Dendritic cell treated with granulocyte-macrophage colony-stimulating factor and Interleukin-4, amounts not matched to agents 40 ng/mL and 50 ng/mL, for 4 days (primary cell): ENCODE data around the gene C10orf88.

Experiments
- H3K27ac Mint-ChIP-seq: one replicate; pipeline ENCODE4 v1.8.0; 2022; ENCODE audit warnings: mild to moderate bottlenecking, mixed read lengths
- H3K27me3 Mint-ChIP-seq: one replicate; pipeline ENCODE4 v1.8.0; 2022; ENCODE audit warnings: mild to moderate bottlenecking, mixed read lengths
- H3K36me3 Mint-ChIP-seq: one replicate; pipeline ENCODE4 v1.8.0; 2022; ENCODE audit warnings: low read depth, mixed read lengths
- H3K4me1 Mint-ChIP-seq: one replicate; pipeline ENCODE4 v1.8.0; 2022; ENCODE audit warnings: low read depth, mixed read lengths
- H3K4me3 Mint-ChIP-seq: one replicate; pipeline ENCODE4 v1.8.0; 2022; ENCODE audit warnings: mild to moderate bottlenecking, moderate library complexity, mixed read lengths
- H3K9me3 Mint-ChIP-seq: one replicate; pipeline ENCODE4 v1.8.0; 2022; ENCODE audit warnings: mixed read lengths
- intact Hi-C: fragments of 100-400 bp; cut with micrococcal nuclease; formaldehyde crosslinking; loops from one replicate; pipeline ENCODE4 v1.15.0; 2022

The C10orf88 gene

DNA sequence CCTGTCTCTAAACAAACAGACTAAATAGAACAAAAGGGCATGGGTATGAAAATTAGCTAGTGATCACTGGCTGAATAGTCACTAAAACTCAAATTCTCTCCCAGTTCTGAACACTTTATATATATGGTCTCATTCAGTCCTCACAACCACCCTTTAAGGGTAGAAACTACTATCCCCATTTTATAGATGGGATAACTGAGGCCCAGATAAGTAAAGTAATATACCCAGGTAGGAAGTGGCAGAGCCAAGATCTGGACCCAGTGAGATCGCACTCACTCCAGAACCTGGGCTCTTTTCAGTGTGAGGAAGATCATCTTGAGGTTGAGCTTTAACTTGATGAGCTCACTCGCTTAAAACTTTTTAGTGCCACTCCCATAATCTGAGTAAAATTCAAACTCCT lies 30.7 kb upstream of the C10orf88 start:
- peak overlapping the region; percentile 59 for H3K27ac Mint-ChIP-seq
- no peaks in the 10 kb centered on the region for H3K27me3 Mint-ChIP-seq
- H3K9me3 Mint-ChIP-seq = no peaks in the 10 kb centered on the region
- H3K4me3 Mint-ChIP-seq = no peak overlapping the region
- peaks cover 37% of the 10 kb centered on the region for H3K36me3 Mint-ChIP-seq
- peaks cover 4% of the 10 kb centered on the region for H3K4me1 Mint-ChIP-seq
- intact Hi-C loops = no loop called here

DNA sequence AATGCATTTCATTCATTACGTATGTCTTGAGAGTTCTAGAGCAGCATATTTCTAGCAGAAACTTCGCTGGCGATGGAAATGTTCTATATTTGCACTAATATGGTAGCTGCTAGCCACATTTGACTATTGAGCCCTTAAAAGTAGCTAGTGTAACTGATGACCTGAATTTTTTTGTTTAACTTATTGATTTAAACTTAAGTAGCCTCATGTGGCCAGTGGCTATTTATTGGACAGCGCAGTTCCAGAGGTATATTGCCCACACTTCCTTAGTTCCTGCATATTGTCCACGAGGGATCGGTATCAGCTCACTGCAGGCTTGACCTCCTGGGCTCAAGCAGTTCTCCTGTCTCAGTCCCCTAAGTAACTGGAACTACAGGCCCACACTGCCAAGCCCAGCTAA lies 29.9 kb upstream of the C10orf88 start:
- Mint-ChIP-seq H3K4me3 (no peak overlapping the region), H3K36me3 (peaks cover 32% of the 10 kb centered on the region), H3K27me3 (no peaks in the 10 kb centered on the region), H3K27ac (no peak overlapping the region), H3K4me1 (peaks cover 6% of the 10 kb centered on the region), H3K9me3 (no peaks in the 10 kb centered on the region)
- intact Hi-C loops = no loop called here

DNA sequence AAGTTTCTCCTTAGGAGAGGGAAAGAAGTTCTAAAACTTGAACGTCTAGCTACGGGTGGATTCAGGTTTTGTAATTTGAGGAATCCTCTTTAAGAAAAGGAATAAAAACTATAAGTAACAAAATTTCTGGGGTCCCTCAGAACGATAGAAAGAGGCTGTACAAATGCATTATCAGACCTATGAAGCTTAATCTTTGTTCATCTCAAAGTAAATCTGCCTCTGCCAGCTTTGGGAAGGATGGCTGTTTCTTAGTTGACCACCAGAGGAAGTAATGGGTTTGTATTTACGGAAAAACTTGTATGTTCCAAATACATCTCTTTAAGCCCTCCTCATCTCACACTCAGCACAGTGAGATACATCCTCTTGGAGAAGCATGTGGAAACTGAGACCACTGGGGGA lies 27.0 kb upstream of the C10orf88 start:
- no peaks in the 10 kb centered on the region for H3K9me3 Mint-ChIP-seq
- peak overlapping the region; percentile 96 for H3K27ac Mint-ChIP-seq
- peaks cover 16% of the 10 kb centered on the region for H3K36me3 Mint-ChIP-seq
- intact Hi-C loops = no loop called here
- H3K4me3 Mint-ChIP-seq = peak overlapping the region; percentile 87
- H3K4me1 Mint-ChIP-seq = peaks cover 6% of the 10 kb centered on the region
- H3K27me3 Mint-ChIP-seq = peaks cover 8% of the 10 kb centered on the region

DNA sequence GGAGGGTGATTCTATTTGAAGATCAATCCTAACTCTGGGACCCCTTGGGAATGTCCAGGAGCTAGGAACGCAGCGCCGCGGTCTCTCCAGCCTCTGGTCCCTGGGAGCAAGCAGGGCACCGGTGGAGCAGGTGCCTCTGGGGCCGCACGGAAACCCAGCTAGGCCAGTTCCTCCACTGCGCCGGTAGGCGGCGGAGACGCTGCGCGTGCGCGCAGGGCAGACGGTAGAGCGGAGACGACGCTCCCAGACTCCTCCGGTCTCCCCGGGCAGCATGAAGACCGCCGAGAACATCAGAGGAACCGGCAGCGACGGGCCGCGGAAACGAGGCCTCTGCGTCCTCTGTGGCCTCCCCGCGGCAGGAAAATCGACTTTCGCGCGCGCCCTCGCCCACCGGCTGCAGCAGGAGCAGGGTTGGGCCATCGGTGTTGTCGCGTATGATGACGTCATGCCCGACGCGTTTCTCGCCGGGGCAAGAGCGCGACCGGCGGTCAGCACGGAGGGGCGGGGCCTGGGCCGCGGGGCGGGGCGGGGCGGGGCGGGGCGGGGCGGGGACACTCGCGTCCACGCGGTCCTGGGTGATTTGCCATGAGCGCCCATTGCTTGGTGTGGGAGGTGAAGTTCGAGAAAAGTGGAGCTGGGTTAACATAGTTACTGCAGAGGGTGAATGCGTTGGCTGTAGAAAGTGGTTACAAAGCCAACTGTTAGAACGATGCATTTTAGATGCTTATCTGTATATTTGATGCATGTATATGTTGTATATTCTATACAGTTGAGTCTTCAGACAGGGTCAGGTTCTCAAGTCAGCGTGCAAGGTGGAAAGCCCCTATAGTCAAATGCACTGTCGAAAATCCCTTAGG lies 26.4 kb upstream of the C10orf88 start, which contains the start of gene PSTK:
PSTK (plus strand) TSS at position 193 of the 857 bp plus-strand sequence; CDS start at position 272, 79 bp downstream.
- Mint-ChIP-seq H3K36me3 (peaks cover 15% of the 10 kb centered on the region), H3K9me3 (no peaks in the 10 kb centered on the region), H3K27me3 (peaks cover 8% of the 10 kb centered on the region), H3K4me1 (peaks cover 6% of the 10 kb centered on the region), H3K4me3 (peak within 1 kb of the TSS; percentile 87), H3K27ac (peak within 1 kb of the TSS; percentile 96)
- intact Hi-C loops = loop anchor here (1.0 kb wide), 2 partner anchors 26 to 28 kb away; partner anchors contain the start of genes C10orf88 and IKZF5

DNA sequence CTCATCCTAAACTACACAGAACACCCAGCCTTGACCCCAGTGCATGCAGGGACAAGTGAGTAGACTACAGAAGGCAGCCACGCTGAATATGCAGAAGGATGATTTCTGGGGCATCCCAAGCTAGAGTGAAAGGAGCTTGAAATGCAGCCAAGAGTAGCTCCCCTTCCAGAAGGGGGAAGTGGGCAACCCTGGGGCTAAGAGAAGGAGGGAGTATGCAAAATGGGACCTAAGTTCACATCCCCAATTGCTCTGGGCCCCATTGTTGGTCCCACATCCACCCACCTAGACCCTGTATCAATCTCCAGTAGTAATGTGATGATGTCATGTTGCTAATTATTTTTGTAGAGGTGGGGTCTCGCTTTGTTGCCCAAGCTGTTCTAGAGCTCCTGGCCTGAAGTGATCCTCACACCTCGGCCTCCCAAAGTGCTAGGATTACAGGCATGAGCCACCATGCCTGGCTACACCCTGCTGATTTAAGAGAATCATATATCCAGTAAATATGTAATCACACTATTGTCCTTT lies 20.6 kb upstream of the C10orf88 start:
- Mint-ChIP-seq H3K4me3 (no peak overlapping the region), H3K36me3 (no peaks in the 10 kb centered on the region), H3K4me1 (peaks cover 7% of the 10 kb centered on the region), H3K27ac (no peak overlapping the region), H3K9me3 (peaks cover 9% of the 10 kb centered on the region), H3K27me3 (peaks cover 16% of the 10 kb centered on the region)
- intact Hi-C loops = no loop called here

DNA sequence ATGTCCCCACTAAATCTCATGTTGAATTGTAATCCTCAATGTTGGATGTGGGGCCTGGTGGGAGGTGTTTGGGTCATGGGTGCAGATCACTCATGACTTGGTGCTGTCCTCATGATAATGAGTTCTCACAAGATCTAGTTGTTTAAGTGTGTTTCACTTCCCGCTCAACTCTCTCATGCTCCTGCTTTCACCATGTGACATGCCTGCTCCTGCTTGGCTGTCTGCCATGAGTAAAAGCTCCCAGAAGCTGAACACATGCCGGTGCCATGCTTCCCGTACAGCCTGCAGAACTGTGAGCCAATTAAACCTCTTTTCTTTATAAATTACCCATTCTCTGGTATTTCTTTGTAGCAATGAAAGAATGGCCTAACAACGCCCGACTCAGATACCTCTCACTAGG lies 20.0 kb upstream of the C10orf88 start:
- Mint-ChIP-seq H3K27me3 (peaks cover 16% of the 10 kb centered on the region), H3K27ac (no peak overlapping the region), H3K4me1 (peaks cover 6% of the 10 kb centered on the region), H3K4me3 (no peak overlapping the region), H3K36me3 (no peaks in the 10 kb centered on the region), H3K9me3 (peaks cover 13% of the 10 kb centered on the region)
- intact Hi-C loops = no loop called here

DNA sequence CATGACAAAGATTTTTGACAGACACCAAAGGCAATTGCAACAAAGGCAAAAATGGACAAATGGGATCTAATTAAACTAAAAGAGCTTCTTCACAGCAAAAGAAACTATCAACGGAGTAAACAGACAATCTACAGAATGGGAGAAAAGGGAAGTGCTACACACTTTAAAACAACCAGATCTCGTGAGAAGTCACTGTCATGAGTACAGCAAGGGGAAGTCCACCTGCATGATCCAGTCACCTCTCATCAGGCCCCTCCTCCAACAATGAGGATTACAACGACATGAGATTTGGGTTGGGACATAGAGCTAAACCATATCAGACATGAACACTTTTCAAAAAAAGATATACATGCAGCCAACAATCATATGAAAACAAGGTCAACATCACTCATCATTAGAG lies 14.7 kb upstream of the C10orf88 start:
- Mint-ChIP-seq H3K4me3 (no peak overlapping the region), H3K4me1 (no peaks in the 10 kb centered on the region), H3K36me3 (no peaks in the 10 kb centered on the region), H3K27ac (no peak overlapping the region), H3K27me3 (peaks cover 18% of the 10 kb centered on the region), H3K9me3 (peaks cover 34% of the 10 kb centered on the region)
- intact Hi-C loops = no loop called here

DNA sequence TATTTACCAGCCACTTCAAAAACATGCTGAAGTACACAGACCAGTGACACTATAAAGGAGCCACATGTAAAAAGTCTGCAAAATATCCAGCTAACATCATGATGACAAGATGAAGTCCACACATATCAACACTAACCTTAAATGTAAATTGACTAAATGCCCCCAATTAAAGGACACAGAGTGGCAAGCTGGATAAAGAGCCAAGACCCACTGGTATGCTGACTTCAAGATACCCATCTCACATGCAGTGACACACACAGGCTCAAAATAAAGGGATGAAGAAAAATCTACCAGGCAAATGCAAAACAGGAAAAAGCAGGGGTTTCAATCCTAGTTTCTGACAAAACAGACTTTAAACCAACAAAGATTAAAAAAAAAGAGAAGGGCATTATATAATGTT lies 12.9 kb upstream of the C10orf88 start:
- Mint-ChIP-seq H3K27me3 (peaks cover 21% of the 10 kb centered on the region), H3K9me3 (peaks cover 34% of the 10 kb centered on the region), H3K4me1 (no peaks in the 10 kb centered on the region), H3K27ac (no peak overlapping the region), H3K36me3 (no peaks in the 10 kb centered on the region), H3K4me3 (no peak overlapping the region)
- intact Hi-C loops = no loop called here

DNA sequence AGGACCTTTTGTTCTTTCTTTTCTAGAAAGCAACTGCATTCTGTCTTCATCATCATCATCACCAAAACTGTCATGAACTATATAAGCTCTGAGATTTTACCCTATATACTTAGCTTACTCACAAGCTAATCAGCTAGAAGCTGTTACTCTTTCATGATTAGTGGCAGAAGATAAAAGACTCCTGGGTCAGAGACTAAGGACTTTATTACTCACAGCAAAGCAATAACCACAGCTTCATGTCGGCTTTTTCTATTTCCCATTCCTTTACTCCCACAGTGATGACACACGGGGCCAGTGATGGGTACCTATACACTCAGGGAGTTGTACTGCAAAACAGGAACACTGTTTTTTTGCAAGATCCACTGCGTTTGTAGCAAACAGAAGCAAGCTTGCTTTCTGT lies 8.4 kb upstream of the C10orf88 start:
- H3K4me3 Mint-ChIP-seq = no peak overlapping the region
- intact Hi-C loops = no loop called here
- H3K9me3 Mint-ChIP-seq = peaks cover 18% of the 10 kb centered on the region
- peaks cover 12% of the 10 kb centered on the region for H3K27me3 Mint-ChIP-seq
- H3K4me1 Mint-ChIP-seq = no peaks in the 10 kb centered on the region
- H3K36me3 Mint-ChIP-seq = no peaks in the 10 kb centered on the region
- H3K27ac Mint-ChIP-seq = no peak overlapping the region

DNA sequence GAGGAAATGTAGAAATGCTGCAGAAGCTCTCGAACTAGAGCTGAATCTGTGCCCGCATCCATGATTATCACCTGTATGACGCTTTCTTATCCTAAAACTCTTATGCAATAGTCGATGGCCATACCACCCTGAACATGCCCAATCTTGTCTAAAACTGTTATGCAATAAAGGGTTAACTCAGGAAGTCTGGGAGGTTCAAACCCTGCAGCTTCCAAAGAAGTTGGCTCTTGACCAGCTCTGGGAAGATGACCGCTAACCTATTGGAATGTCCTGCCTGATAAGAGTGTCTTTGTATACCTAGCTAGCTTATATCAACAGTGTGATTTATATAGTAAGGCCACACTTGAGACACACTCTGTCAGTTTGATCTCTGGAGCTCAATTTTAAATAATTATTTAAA lies 3.4 kb upstream of the C10orf88 start:
- Mint-ChIP-seq H3K9me3 (no peaks in the 10 kb centered on the region), H3K4me1 (peaks cover 11% of the 10 kb centered on the region), H3K4me3 (no peak overlapping the region), H3K27me3 (peaks cover 22% of the 10 kb centered on the region), H3K36me3 (peaks cover 13% of the 10 kb centered on the region), H3K27ac (no peak overlapping the region)
- intact Hi-C loops = no loop called here

DNA sequence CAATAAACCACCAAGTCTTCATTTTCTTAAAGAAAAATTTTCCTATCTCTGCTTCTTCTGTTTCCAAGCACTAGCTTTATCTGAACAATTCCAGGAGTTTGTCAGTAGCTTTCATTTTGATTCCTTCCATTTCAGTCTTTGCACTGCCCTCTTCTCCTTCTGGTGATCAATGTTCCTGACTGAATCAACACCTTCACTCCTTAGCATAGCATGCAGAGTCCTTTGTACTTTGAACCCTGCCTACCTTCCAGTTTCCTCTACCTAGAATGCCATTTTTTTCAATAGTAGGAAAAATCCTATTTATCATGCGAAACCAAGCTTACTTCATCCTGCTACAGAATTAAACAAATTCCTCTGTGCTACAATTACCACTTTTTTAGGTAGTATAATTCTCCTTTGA lies 1.9 kb upstream of the C10orf88 start:
- H3K4me1 Mint-ChIP-seq = peaks cover 11% of the 10 kb centered on the region
- H3K36me3 Mint-ChIP-seq = peaks cover 13% of the 10 kb centered on the region
- no peak overlapping the region for H3K4me3 Mint-ChIP-seq
- intact Hi-C loops = no loop called here
- no peak overlapping the region for H3K27ac Mint-ChIP-seq
- H3K9me3 Mint-ChIP-seq = no peaks in the 10 kb centered on the region
- H3K27me3 Mint-ChIP-seq = peaks cover 22% of the 10 kb centered on the region

DNA sequence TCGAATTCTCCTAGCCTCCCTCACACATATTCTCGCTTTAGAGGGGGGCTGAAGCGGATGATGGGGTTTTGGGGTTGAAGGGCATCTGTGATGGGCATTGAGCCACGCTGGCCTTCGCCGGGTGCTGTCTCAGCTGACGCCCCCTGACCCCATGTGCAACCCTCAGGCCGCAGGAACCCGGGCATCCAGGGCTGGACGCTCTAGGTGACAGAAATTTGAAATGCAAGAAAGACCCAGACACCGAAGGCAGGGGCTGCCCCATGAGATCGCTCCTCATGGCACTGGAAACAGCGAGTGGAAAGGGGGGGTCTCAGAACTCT lies 664 bp upstream of the C10orf88 start:
- intact Hi-C loops = loop anchor here (1.0 to 5.0 kb wide), 3 partner anchors 26 to 72 kb away; partner anchors contain the start of genes IKZF5 and PSTK

DNA sequence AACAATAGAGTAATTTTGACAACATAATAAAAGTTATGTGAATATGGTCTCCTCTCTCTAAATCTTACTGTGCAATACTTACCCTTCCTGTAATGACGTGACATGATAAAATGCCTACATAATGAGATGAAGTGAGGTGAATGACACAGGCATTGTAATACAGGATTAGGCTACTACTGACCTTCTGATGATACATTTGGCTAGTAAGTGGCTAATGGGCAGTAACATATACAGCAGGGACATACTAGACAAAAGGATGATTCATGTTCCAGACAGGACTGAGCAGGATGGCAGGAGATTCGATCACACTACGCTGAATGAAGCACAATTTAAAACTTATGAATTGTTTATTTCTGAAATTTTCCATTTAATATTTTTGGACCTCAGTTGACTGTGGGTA lies 4.7 kb downstream of the C10orf88 start:
- no peak overlapping the region for H3K4me3 Mint-ChIP-seq
- peaks cover 53% of the 10 kb centered on the region for H3K36me3 Mint-ChIP-seq
- intact Hi-C loops = no loop called here
- no peak overlapping the region for H3K27ac Mint-ChIP-seq
- peaks cover 11% of the 10 kb centered on the region for H3K4me1 Mint-ChIP-seq
- H3K9me3 Mint-ChIP-seq = no peaks in the 10 kb centered on the region
- H3K27me3 Mint-ChIP-seq = peaks cover 2% of the 10 kb centered on the region

More for the DNA sequence above, 664 bp upstream of the C10orf88 start:
- Mint-ChIP-seq H3K36me3 (peaks cover 22% of the 10 kb centered on the region), H3K4me3 (peak overlapping the region; percentile 37), H3K27ac (no peak overlapping the region), H3K4me1 (peaks cover 11% of the 10 kb centered on the region), H3K9me3 (no peaks in the 10 kb centered on the region), H3K27me3 (peaks cover 22% of the 10 kb centered on the region)

DNA sequence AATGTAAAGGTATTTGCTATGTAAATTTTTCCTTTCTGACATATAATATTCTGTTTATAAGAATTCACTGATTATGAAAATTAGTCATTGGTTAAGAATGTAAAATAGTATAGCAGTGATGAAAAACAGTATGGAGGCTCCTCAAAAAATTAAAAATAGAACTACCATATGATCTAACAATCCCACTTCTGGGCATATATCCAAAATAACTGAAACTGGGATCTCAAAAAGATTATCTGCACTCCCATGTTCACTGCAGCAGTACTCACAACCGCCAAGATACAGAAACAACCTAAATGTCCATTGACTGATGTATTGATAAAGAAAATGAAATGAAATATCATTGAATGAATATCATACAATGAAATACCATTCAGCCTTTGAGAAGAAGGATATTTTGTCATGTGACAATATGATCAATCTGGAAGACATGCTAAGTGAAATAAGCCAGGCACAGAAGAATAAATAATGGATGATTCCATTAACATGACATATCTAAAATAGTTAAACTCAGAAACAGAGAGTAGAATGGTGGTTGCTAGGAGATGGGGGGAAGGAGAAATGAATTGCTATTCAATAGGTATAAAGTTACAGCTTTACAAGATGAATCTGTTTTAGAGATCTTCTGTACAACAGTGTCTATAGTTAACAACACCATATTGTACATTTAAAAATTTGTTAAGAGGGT lies 14.0 kb downstream of the C10orf88 start:
- intact Hi-C loops = no loop called here
- Mint-ChIP-seq H3K36me3 (peaks cover 31% of the 10 kb centered on the region), H3K27ac (no peak overlapping the region), H3K27me3 (no peaks in the 10 kb centered on the region), H3K4me3 (no peak overlapping the region), H3K4me1 (no peaks in the 10 kb centered on the region), H3K9me3 (no peaks in the 10 kb centered on the region)
